ENCODE data around the gene GPR152. TPM values are rescaled to one million over a fixed set of nuclear protein-coding genes. Genes with fewer than 3 reads are reported as not detected.
"Not testable (repeated sequence)": the region's sequence is repeated elsewhere in the genome, so short reads cannot be mapped to it uniquely, and the experiment has no call there.

GPR152 gene
- total RNA-seq, 1 donor from 2014 or later = not detected

GRCh38 chr11:67482275-67482826 lies 29.8 kb upstream of the GPR152 start:
- Histone ChIP-seq H3K4me3 (ENCODE audit: insufficient read depth, low read depth, low read length) (peak overlapping the region; percentile 76), H3K9me3 (ENCODE audit: insufficient read depth, low read depth, low read length) (no peaks in the 10 kb centered on the region), H3K79me2 (ENCODE audit: insufficient read depth, low read length) (peaks cover 28% of the 10 kb centered on the region), H2AFZ (ENCODE audit: low read depth, low read length) (peak overlapping the region; percentile 97), H3K27ac (ENCODE audit: low read depth, low read length) (peak overlapping the region; percentile 71), H3K9ac (ENCODE audit: low read length) (peak overlapping the region; percentile 80), H3K36me3 (ENCODE audit: insufficient read depth, low read length) (no peaks in the 10 kb centered on the region), H4K20me1 (ENCODE audit: insufficient read depth, low read length) (peaks cover 20% of the 10 kb centered on the region), H3K4me1 (ENCODE audit: insufficient read depth, low read length) (peaks cover 11% of the 10 kb centered on the region), H3K27me3 (ENCODE audit: insufficient read depth, low read length) (no peaks in the 10 kb centered on the region), H3K4me2 (ENCODE audit: low read length) (peak overlapping the region; percentile 86)
- H3K9me3 Mint-ChIP-seq (ENCODE audit: unreplicated experiment) = peaks cover 2% of the 10 kb centered on the region
- no peak for TF ChIP-seq EZH2 (IDR thresholded peaks at IDR 0.05; ENCODE audit: insufficient read depth, low read length)
- TF ChIP-seq CTCF (IDR thresholded peaks at IDR 0.05; ENCODE audit: insufficient read depth, low read depth, low read length) = no peak
- peaks cover 4% of the 10 kb centered on the region for H3K4me1 Mint-ChIP-seq (ENCODE audit: low read depth, unreplicated experiment)
- H3K27ac Mint-ChIP-seq (ENCODE audit: unreplicated experiment) = peak overlapping the region; percentile 99
- no peaks in the 10 kb centered on the region for H3K27me3 Mint-ChIP-seq (ENCODE audit: low read depth, unreplicated experiment)
- H3K4me3 Mint-ChIP-seq (ENCODE audit: unreplicated experiment) = peak overlapping the region; percentile 95
- FAIRE-seq (no peak), DNase-seq (ENCODE audit: low read depth) (no peak)
- peaks cover 13% of the 10 kb centered on the region for H3K36me3 Mint-ChIP-seq (ENCODE audit: low read depth, unreplicated experiment)

GRCh38 chr11:67477344-67478050 lies 25.0 kb upstream of the GPR152 start:
- H3K36me3 Mint-ChIP-seq (ENCODE audit: low read depth, unreplicated experiment); H3K27me3 ChIP-seq (ENCODE audit: insufficient read depth, low read length): not testable (repeated sequence)

GRCh38 chr11:67476692-67477091 lies 24.2 kb upstream of the GPR152 start:
- not testable (repeated sequence) for H3K4me1 Mint-ChIP-seq (ENCODE audit: low read depth, unreplicated experiment); H3K9me3 Mint-ChIP-seq (ENCODE audit: unreplicated experiment); FAIRE-seq; H3K27ac Mint-ChIP-seq (ENCODE audit: unreplicated experiment); H3K79me2 ChIP-seq (ENCODE audit: insufficient read depth, low read length); H2AFZ ChIP-seq (ENCODE audit: low read depth, low read length); H3K9me3 ChIP-seq (ENCODE audit: insufficient read depth, low read depth, low read length); H3K27me3 Mint-ChIP-seq (ENCODE audit: low read depth, unreplicated experiment); H3K4me3 Mint-ChIP-seq (ENCODE audit: unreplicated experiment); H3K4me2 ChIP-seq (ENCODE audit: low read length); H3K9ac ChIP-seq (ENCODE audit: low read length); H3K4me3 ChIP-seq (ENCODE audit: insufficient read depth, low read depth, low read length); H4K20me1 ChIP-seq (ENCODE audit: insufficient read depth, low read length); H3K27ac ChIP-seq (ENCODE audit: low read depth, low read length); DNase-seq (ENCODE audit: low read depth); H3K4me1 ChIP-seq (ENCODE audit: insufficient read depth, low read length); H3K36me3 ChIP-seq (ENCODE audit: insufficient read depth, low read length); H3K36me3 Mint-ChIP-seq (ENCODE audit: low read depth, unreplicated experiment); H3K27me3 ChIP-seq (ENCODE audit: insufficient read depth, low read length)

More at GRCh38 chr11:67477344-67478050, 25.0 kb upstream of the GPR152 start:
- H3K36me3 ChIP-seq (ENCODE audit: insufficient read depth, low read length); H2AFZ ChIP-seq (ENCODE audit: low read depth, low read length); H3K79me2 ChIP-seq (ENCODE audit: insufficient read depth, low read length); H3K27ac ChIP-seq (ENCODE audit: low read depth, low read length); H4K20me1 ChIP-seq (ENCODE audit: insufficient read depth, low read length); H3K9me3 Mint-ChIP-seq (ENCODE audit: unreplicated experiment); H3K4me3 Mint-ChIP-seq (ENCODE audit: unreplicated experiment); FAIRE-seq; H3K4me1 Mint-ChIP-seq (ENCODE audit: low read depth, unreplicated experiment); H3K4me1 ChIP-seq (ENCODE audit: insufficient read depth, low read length); H3K4me2 ChIP-seq (ENCODE audit: low read length); H3K9me3 ChIP-seq (ENCODE audit: insufficient read depth, low read depth, low read length); DNase-seq (ENCODE audit: low read depth); H3K27me3 Mint-ChIP-seq (ENCODE audit: low read depth, unreplicated experiment); H3K27ac Mint-ChIP-seq (ENCODE audit: unreplicated experiment); H3K4me3 ChIP-seq (ENCODE audit: insufficient read depth, low read depth, low read length); H3K9ac ChIP-seq (ENCODE audit: low read length): not testable (repeated sequence)
